Measurements from ENCODE around the gene PLA2G4F.

The PLA2G4F gene

DNA sequence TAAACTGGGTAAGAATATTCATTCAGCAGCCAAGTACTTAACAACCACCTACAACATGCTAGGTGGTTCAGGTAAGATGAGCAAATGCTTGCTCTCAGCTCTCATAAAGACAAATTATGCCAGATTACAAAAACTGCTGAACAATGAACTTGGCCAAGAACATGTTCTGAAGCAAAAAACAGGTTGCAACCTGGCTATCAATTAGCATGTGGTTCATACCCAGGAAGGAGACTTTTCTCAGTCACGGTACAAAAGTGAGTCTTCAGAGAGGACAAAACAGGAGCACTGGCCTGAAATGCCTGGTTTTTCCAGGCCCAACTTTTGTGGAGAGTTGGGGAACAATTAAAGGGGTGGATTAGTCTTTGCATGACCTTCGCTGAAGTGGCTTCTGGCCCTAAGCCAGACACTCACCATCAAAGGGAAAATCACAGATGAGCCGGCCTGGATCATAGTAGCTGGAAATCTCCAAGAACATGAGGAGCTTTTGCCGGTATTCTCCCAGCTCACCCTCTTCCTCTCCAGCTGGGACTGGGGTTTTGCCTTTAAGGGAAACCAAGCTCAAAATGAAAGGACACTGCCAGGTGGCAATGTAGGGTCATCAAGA is 7.6 kb upstream of the PLA2G4F start:
- DNase-seq: no peak

DNA sequence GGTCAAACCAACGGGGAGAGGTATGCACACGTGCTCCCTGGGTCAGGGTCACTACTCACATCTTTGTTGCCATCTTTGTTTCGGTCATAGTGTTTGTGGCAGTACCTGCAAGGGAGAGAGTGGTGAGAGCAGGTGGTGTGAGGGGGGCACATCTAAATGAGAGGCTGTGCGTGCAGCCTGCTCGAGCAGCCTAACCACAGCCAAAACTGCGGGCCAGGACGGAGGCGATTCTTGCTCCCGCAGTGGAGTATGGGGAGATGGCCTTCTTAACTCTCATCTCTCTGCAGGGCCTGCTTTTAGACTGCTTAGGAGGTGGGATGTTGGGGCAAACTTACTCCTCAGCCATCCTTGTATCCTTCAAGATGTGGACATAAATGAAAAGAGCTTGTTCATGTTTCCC is 6.9 kb upstream of the PLA2G4F start:
- DNase-seq: peak; percentile 38

DNA sequence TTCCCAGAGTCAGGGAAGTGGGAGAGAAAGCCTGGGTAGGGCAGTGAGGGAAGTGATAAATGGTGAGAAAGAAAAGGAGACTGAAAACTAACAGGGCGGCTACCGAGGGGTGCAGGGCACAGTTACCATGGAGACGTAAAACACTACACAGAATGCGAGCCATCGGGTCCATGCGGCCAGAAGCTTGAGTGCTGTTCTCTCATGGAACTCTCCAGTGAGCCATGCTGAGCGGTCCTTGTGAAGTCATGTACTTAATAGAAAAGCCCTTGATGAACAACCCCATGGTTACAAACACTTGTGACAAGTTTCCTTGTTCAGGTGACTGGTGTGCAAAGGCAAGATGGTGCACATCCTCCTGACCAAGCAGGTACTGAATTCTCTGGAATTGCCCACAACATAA is 3.7 kb upstream of the PLA2G4F start:
- no peak for DNase-seq

DNA sequence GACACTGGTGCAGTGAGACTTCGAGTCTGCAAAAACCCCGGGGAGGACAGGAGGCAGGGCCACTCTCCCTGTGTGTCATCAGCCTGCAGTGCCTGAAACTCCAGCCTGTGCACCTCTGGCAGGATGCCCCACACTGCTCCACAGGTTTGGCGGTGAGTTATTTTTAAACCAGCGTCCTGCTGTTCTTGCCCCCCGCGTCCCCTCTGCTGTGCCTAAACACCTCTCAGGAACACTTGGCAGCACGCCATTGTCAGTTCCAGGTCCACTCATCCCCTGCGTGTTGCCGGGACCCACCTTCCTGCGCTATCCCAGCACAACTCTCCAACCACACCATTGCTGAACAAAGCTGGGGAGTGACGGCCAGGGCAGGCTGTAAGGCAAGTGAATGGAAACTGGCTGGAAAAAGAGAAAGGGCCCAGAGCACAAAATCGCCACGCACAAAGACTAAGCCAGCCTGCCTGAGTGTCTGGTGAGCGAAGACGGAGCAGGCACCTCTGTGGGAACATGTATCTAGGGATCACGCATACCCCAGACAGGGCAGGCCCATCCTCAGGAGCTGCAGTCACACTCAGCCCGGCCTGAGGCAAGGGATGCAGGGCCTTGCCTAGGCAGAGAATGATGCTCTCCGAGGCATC is 3.1 kb upstream of the PLA2G4F start:
- no peak for DNase-seq

DNA sequence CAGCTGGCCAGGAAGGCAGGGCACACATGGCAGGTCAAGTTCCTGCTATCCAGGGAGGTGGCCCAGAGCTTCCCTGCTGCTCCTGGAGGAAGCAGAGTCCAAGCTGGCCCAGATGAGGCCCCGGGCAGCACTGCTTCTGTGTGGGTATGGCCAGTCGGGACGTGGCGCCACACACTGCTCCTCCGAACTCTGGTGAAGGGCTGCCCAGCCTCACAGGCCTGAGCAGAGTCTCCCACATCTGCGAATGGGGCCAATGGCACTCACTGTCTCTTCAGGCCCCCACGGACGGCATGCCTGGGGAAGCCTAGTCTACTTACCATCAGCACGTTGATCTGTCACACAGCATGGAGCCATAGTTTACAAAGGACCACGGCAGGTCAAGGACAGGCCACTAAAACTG is 2.5 kb upstream of the PLA2G4F start:
- no peak for DNase-seq

DNA sequence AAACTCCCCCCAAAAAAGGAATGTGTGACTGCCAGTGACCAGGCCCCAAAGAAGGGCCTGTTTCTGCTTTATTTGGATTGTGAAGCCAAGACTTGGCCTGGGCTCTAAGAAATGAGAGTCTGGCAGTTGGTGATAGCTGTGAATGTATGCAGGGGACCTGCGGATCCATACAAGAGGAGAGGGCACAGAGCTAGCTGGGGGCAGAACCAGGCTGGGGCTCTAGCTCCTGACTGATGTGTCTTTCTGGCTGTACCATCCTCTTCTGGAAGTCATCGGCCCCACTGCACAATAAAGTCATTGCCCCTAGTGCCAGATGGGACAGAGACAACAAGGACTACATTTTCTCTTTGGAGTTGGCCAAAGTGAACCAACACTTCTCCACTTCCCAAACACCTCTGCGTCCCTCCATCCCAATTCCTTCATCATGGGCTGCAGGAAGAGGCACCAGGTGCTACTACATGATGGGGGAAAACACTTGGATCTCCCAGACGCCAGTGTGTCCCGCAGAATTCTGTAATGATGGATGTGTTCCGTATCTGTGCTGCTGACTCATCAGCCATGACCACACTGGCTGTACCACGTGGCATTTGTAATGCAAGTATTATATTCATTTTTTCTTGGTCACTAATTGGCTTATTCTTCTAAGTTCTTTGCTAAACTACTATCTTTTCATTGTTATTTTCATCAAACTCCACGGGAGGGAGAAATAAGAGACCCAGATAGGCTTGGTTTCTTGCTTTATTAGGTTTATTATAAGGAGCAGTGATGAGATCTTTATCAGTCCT is 1.7 kb upstream of the PLA2G4F start:
- no peak for DNase-seq

DNA sequence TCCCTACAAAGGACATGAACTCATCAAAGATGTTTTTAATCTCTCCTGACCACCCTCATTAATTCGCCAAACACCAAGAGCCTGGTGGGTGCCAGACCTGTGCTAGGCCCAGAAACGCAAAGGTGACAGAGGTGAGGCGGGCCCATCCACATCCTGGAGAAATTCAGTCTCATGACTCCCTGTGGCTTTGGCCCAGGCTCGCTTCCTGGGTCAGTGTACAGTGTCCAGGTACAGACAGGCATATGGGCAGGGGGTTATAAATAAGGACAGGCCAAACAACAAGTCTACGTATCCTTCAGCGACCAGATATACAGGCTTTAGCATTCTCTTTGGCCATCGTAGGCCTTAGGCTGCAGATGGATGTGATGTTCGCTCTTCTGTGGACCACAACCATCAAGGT is 945 bp upstream of the PLA2G4F start:
- peak; percentile 42 for DNase-seq

DNA sequence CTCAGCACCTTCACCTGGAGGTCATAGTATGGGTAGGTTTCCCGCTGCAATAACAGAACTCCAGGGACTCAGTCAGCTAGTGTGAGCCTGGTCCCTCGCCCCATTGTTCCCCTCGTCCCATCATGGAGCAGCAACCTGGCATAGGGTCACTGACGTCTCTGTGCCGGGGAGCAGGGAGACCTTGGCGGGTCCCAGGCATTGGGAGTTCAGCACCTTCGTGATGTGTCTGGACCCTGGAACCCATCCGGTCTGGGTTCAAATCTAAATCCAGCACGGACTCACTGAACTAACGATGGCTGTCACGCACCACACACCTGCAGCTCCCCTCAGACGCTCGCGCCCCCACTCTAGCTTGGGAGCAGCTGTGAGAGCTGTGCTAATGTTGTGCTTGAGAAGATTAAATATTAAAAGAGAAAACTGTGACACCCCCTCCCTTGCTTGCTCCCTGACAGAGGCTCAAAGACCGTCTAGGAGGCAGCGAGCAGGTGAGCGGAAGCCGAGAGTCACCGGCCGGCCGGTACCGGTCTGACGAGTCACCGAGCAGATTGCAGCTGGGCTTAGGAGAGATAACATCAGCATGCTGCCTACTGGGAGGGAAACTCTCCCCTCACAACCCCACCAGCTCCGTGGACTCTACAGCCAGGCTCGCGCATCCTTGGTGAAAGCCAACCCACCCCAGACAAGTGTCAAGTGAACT is 742 bp downstream of the PLA2G4F start:
- peak; percentile 46 for DNase-seq

DNA sequence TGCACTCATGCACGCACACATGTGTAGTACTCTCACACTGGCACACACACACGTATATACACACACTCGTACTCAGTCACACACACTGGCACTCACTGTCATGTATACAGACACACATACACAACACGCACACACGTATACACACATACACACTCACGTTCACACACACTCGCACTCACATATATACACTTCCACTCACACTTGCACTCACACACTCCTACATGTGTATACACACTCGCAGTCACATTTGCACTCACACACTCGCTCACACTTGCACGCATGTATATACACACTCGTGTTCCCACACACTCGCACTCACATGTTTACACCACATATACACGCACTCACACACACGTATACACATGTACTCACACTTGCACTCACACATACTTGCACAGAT is 1.5 kb downstream of the PLA2G4F start:
- DNase-seq: peak; percentile 30

DNA sequence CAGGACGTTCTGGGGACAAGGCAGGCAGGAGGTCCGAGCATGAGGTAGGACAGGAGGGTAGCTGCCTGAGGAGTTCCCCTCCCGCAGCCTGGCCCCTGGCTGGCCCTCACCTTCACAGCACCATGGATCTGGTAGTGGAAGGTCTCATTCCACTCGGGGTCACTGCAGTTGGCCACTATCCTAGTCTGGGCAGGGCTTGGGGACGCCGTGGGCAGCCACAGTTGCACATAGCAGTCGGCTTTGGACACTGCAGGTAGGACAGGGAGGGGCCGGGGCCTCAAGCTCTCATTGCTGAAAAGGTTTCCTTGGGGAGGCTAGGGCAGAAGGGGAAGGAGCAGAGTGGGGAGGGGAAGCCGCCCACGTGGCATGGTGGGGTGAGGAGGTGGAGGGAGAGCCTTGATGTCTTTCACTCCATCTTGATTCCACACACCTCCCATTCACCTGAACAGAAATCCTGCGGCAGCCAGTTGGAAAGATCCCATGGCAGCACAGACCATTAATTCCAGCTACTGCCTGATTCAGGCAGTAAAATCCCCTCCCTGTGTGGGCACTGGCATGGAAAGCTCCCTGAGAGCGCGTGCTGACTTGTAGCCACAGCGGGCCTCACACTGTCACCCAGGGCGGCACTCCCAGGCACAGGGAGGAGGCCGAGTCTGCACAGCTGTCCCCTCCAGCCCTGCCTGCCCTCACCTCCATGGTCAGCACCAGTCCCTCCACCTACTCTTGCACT is 2.1 kb downstream of the PLA2G4F start:
- DNase-seq: peak; percentile 55

DNA sequence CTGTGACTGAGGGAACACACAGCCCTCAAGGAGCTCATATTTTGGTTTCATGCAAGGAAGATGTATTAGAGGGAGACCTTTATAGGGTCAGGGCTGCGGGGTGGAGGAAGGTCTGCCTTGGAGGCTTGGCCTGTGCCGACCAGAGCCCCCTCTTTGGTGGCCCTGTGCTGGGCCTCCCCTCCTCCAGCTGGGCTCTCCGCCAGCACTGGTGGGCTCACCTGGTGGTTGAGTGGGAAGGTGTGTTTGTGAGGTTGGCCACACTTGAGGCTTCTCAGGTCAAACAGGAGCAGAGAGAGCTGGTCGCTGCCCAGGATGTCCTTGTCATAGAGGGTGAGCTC is 2.6 kb downstream of the PLA2G4F start:
- DNase-seq: no peak

DNA sequence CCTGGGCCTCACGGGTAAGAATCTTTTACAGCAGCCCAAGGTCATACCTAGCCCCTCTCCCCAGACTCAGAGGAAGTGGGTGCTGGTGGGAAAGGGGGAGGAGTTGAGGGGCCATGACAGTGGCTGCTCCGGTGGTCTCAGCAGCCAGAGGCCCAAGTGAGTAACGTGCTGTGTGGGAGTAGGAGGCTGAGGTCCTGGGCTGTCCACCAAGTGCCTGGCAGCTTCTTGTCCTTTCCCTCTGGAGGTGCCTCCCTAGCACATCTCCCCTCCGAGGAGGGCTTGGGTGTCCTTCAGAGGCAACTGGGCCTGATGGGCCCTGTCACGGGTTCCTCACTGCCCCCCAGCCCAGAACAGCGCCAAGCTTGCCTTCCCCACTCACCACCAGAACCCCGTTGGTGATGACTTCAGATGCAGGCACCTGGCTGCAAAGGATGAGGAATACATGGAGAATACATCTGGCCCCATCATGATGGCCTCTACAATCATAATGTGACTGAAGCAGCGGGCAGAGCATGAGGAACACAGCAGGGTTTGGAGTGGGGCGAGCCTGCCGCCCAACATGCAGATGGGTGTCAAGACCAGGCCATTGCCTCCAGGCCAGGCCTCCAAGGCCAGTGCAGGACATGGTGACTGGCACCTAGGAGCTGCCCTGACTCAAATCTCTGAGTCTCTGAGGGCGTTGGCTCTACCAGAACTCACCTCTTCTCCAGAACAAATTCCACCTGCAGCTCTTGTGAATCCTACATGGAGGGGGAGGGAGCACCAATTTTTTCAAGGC is 3.3 kb downstream of the PLA2G4F start:
- peak; percentile 41 for DNase-seq

DNA sequence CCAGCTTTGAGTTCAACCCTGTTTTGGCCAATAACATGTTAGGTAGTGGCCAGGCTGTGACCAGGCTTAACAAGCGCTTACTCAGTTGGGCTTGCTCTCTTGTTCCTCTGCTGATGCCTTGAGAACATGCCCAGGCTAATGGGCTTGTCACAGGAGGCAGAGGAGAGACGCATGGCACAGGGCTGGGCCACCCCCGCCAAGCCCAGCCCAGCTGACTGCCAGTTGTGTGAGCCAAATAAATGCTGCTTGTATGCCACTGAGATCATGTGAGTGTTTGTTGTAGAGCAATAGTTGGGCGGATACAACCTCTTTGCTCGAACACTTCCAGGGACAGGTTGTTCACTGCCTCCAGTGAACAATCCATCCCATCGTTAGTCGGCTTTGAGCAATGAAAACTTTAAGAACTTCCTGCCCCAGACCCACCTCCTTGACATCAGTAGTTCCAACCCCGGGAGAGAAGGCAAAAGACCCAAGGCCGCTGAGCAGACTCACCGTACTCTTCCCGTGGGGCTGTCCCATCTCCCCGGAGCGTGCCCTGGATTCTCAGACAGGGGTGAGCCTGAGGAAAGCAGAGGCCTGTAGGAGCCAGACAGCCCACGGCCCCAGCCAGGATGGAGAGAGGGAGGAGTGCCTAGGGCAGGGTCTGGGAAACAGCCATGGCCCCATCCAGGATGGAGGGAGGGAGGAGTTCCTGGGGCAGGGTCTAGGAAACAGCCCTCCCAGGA is 4.1 kb downstream of the PLA2G4F start:
- DNase-seq: no peak

DNA sequence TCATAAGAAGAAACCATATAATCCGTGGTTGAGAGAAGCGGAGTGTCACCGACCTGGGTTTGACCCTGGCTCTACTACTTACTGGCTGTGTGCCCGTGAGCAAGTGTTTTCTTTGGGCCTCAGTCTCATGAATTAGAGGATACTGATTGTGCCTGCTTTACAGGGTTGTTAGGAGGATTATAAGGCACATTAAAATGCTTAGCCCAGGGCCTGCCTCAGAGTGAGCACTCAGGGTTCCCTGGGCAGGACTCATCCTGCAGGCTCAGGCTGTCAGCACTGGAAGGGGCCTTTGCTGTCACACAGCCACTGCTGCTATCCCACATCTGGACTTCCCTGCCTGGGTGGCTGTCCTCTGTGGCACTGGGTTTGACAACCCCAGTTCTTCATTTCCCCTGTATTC is 4.7 kb downstream of the PLA2G4F start:
- DNase-seq: no peak

DNA sequence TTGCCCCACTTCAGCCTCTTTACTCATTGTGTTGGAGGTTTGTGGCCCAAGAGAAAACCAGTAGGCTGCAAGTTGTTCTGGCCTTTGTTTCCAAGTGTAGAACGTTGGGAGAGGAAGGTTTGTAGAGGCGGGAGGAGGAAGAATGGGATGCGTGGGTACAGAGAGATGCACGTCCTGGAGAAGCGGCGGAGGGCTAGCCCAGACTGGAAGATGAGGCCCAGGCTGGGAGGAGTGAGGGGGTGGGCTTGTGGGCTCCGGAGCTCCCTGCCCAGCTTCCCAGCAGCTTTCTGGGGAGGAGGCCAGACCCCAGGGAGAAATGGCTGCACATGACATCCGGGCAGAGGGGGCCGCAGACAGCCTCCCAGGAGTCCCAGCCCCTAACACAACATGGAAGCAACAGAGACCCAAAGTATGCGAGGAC is 5.3 kb downstream of the PLA2G4F start:
- no peak for DNase-seq

DNA sequence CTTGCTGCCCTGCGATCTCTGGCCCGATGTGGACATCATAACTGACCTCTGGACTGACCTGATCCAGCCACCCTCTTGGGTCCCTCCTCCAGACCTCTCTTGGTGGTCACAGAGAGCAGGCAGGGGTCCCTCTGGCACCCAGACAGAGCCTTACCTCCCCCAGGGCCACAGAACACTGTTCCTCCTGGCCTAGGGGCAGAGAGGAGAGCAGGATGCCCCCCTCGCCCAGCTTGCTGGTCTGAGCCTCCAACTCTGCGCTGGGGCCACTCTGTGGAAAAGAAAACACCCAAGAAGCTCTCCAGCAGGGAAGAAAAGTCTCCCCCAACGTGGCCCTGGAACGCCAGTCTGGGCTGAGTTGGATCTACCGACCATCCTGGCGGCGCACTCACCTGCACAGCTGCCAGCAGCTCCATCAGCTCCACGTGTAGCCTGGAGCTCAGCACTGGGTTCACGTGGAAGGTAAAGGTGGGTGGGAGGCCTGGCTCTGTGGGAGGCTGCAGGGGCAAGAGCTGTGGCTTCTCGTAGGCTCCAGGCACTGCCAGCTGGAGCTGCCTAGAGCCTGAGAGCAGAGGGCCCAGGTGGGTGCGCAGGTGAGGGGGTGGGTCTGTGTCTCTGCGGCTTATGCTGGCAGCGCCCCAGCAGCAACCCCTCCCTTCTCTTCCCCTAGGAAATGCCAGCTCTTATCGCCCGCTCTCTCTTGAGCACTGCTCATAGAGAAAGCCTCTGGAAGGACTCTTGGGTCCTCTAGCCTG is 6.0 kb downstream of the PLA2G4F start:
- DNase-seq: peak; percentile 47

DNA sequence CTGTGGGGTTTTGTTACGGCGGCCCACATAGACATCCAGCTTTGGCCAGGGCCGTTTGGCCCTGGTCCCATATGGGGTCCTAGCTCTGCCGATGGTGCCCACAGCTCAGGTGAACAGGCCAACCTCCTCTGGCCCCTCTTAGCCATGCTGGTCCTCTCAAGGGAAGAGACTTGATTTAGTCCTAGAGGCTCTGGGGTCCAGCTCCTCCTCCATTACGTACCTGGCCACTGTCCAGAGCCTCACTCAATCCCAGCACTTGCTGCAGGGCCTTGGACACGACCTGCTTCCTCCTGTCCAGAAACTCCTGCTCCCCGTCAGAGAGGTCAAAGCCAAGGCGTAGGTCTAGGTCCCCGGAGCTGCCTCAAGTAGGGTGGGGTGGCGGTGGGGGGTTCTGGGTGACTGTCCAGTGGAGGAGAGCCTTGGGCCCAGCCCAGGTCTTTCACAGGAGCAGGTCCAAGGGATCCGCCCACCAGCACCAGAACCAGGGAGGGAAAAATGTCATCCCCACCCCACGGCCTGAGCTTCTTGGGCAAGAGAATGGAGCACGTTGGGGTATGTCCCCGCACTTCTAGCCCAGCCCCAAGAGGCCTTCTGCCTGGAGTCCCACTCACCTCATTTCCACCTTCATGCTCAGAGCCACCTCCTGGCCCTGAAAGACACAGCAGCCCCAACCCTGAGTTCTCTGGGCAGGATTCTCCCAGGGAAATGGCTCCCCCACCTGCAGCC is 6.8 kb downstream of the PLA2G4F start:
- peak; percentile 38 for DNase-seq

DNA sequence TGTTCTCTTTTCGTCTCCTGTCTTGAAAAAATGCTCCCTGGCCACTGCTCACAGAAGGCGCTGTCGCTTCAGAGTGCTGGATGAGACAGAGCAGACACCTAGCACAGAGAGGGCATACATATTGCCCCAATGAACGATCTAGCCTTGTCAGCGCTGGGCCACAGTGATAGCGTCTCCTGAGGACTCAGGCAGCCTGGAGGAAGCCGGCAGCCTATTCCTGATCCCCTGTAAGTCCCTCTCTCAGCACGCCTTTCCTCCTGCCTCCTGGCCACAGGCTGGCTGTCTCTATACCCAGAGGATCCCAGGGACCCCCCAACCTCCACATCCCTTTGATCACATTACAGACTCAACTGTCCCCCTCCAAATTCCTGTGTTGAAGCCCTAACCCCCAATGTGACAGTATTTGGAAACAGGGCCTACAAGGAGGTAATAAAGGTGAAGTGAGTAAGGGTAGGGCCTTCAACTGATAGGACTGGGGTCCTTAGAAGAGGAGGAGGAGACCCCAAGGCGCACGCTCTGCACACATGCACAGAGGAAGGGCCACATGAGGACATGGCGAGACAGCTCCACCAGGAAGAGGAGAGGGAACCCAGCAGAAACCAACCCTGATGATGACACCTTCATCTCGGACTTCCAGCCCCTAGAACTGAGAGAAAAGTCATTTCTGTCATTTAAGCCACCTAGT is 7.5 kb downstream of the PLA2G4F start:
- DNase-seq: peak; percentile 36

DNA sequence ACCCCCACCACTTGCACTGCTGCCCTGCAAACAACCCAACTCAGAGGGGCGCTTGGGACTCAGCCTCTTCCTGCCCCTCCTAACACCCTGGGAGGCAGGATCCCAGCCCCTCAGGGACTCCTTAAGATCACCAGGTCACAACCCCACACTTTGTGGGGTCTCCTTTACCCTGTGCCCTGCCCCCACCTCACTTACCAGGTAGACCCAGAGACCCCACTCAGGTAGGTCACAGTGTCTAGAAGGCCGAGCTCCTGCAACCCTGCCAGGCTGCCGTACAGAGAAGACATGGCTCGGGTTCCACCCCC is 9.1 kb downstream of the PLA2G4F start:
- DNase-seq: peak; percentile 41

Measured in activated effector memory CD4-positive, alpha-beta T cell treated with anti-CD3 and anti-CD28 coated beads, Interleukin-2, amount 50 U/mL, for 16 hours (primary cell).